Measurements from ENCODE around the gene CCDC15. TPM values are rescaled to one million over a fixed set of nuclear protein-coding genes. Genes with fewer than 3 reads are reported as not detected.

Gene CCDC15
- polyA plus RNA-seq, 2 of the 4 experiments (the other 2 are of a cell fraction), result 0.58 to 1.3 TPM

DNA sequence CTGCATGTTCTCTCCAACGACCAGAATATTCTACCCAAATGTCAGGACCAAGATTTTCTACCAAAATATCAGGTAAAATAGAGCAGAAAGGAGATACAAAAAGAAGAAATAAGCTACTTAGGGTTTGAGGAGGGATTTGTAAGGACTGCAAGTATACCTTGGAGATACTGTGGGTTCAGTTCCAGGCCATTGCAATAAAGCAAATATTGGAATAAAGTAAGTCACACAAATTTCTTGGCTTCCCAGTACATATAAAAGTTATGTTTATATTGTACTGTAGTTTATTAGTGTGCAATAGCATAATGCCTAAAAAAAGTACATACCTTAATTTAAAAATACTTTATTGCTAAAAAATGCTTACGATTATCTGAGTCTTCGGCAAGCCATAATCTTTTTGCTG lies 34.1 kb downstream of the CCDC15 start:
- Histone ChIP-seq H3K4me2 (no peak overlapping the region), H3K4me1 (no peaks in the 10 kb centered on the region), H3K9me3 (no peaks in the 10 kb centered on the region), H3K27ac (no peak overlapping the region), H3K4me3 (no peak overlapping the region)
- WGBS (ENCODE audit: missing lambda C conversion rate), result 68% methylated on average over 3 of the region's 3 CpGs
- DNase-seq (ENCODE audit: low read depth in 1 of 2, low spot score in 1 of 2) (no peak), FAIRE-seq (no peak), ATAC-seq (no peak)
- POLR2A ChIA-PET, result no interaction called here
- TF ChIP-seq JUNB (IDR thresholded peaks at IDR 0.05) (no peak), CHD2 (IDR thresholded peaks at IDR 0.05; ENCODE audit: low read length, partially characterized antibody) (no peak)
- TF ChIP-seq, protein P1, sequence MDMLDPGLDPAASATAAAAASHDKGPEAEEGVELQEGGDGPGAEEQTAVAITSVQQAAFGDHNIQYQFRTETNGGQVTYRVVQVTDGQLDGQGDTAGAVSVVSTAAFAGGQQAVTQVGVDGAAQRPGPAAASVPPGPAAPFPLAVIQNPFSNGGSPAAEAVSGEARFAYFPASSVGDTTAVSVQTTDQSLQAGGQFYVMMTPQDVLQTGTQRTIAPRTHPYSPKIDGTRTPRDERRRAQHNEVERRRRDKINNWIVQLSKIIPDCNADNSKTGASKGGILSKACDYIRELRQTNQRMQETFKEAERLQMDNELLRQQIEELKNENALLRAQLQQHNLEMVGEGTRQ (IDR thresholded peaks at IDR 0.05), result no peak
- CTCF ChIA-PET, result no interaction called here

DNA sequence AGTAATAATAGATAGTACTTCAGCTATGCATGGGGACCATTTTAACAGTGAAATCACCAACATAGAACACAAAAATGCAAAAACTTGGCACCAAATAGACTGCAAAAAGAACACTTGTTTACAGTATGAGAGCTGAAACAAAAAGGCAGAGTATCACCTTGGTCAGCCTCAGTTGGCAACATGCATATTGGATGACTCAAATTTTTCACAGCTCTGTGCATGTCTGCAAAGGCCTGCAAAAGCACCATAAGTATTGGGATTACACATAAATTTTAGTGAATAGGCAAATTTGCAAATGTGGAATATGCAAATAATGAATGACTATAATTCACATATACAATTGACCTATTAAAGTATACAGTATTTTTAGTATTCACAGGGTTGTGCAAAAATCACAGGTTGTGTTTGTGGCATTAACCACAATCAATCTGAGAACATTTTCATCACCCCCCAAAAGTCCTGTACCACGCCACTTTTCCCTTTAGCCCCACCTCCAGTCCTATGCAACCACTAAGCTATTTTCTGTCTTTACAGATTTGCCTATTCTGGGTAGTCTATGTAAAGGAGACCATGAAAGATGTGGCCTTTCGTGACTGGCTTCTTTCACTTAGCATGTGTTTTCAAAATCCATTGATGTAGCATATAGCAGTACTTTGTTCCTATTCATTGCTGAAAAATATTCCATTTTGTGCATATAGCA lies 47.2 kb downstream of the CCDC15 start:
- no peak for DNase-seq (ENCODE audit: low read depth in 1 of 2, low spot score in 1 of 2)
- Histone ChIP-seq H3K4me3 (no peak overlapping the region), H3K27ac (no peak overlapping the region), H3K4me1 (no peaks in the 10 kb centered on the region), H3K9me3 (no peaks in the 10 kb centered on the region), H3K4me2 (no peak overlapping the region)
- ATAC-seq, result no peak
- ChIA-PET POLR2A (no interaction called here), CTCF (interaction anchor here (0.6 to 1.1 kb wide), 2 partner anchors 135 to 141 kb away, joined by 3 to 4 read pairs; no protein-coding TSS in a partner anchor)
- WGBS (ENCODE audit: missing lambda C conversion rate), result 57% methylated on average over 2 of the region's 2 CpGs
- no peak for FAIRE-seq
- TF ChIP-seq EP300 (IDR thresholded peaks at IDR 0.05) (no peak), JUNB (IDR thresholded peaks at IDR 0.05) (no peak), HEYL (CRISPR knock-in tag; IDR thresholded peaks at IDR 0.05) (no peak), CHD4 (IDR thresholded peaks at IDR 0.05; ENCODE audit: borderline replicate concordance) (no peak), BHLHE40 (IDR thresholded peaks at IDR 0.05; ENCODE audit: low read depth, low read length) (no peak)
- TF ChIP-seq, protein P2, sequence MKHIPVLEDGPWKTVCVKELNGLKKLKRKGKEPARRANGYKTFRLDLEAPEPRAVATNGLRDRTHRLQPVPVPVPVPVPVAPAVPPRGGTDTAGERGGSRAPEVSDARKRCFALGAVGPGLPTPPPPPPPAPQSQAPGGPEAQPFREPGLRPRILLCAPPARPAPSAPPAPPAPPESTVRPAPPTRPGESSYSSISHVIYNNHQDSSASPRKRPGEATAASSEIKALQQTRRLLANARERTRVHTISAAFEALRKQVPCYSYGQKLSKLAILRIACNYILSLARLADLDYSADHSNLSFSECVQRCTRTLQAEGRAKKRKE (CRISPR knock-in tag; IDR thresholded peaks at IDR 0.05; ENCODE audit: low read depth), result no peak
- TF ChIP-seq, protein P3, sequence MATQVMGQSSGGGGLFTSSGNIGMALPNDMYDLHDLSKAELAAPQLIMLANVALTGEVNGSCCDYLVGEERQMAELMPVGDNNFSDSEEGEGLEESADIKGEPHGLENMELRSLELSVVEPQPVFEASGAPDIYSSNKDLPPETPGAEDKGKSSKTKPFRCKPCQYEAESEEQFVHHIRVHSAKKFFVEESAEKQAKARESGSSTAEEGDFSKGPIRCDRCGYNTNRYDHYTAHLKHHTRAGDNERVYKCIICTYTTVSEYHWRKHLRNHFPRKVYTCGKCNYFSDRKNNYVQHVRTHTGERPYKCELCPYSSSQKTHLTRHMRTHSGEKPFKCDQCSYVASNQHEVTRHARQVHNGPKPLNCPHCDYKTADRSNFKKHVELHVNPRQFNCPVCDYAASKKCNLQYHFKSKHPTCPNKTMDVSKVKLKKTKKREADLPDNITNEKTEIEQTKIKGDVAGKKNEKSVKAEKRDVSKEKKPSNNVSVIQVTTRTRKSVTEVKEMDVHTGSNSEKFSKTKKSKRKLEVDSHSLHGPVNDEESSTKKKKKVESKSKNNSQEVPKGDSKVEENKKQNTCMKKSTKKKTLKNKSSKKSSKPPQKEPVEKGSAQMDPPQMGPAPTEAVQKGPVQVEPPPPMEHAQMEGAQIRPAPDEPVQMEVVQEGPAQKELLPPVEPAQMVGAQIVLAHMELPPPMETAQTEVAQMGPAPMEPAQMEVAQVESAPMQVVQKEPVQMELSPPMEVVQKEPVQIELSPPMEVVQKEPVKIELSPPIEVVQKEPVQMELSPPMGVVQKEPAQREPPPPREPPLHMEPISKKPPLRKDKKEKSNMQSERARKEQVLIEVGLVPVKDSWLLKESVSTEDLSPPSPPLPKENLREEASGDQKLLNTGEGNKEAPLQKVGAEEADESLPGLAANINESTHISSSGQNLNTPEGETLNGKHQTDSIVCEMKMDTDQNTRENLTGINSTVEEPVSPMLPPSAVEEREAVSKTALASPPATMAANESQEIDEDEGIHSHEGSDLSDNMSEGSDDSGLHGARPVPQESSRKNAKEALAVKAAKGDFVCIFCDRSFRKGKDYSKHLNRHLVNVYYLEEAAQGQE (IDR thresholded peaks at IDR 0.05), result no peak
- TF ChIP-seq, protein P1 (IDR thresholded peaks at IDR 0.05), result no peak

DNA sequence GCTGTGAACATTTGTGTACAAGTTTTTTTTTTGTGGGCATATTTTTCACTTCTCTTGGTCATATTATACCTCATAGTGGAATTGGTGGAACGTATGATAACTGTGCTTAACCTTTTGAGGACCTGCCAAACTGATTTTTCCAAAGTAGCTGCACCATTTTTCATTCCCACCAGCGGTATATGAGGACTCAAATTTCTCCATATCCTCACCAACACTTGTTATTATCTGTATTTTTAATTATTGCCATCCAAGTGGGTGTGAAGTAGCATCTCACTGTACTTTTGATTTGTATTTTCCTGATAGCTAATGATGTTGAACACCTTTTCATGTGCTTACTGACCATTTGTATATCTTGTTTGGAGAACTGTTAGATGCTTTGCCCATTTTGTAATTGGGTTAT lies 47.8 kb downstream of the CCDC15 start:
- Histone ChIP-seq H3K4me2 (no peak overlapping the region), H3K9me3 (no peaks in the 10 kb centered on the region), H3K27ac (no peak overlapping the region), H3K4me3 (no peak overlapping the region), H3K4me1 (no peaks in the 10 kb centered on the region)
- FAIRE-seq (no peak), DNase-seq (ENCODE audit: low read depth in 1 of 2, low spot score in 1 of 2) (no peak), ATAC-seq (no peak)
- TF ChIP-seq CHD4 (IDR thresholded peaks at IDR 0.05; ENCODE audit: borderline replicate concordance), result no peak
- no peak for TF ChIP-seq NPAS2 (CRISPR knock-in tag; IDR thresholded peaks at IDR 0.05; ENCODE audit: borderline replicate concordance)
- TF ChIP-seq SREBF2 (IDR thresholded peaks at IDR 0.05), result no peak
- TF ChIP-seq, protein P4, sequence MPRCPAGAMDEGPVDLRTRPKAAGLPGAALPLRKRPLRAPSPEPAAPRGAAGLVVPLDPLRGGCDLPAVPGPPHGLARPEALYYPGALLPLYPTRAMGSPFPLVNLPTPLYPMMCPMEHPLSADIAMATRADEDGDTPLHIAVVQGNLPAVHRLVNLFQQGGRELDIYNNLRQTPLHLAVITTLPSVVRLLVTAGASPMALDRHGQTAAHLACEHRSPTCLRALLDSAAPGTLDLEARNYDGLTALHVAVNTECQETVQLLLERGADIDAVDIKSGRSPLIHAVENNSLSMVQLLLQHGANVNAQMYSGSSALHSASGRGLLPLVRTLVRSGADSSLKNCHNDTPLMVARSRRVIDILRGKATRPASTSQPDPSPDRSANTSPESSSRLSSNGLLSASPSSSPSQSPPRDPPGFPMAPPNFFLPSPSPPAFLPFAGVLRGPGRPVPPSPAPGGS (IDR thresholded peaks at IDR 0.05), result no peak
- TF ChIP-seq NFE2L2 (conservative IDR thresholded peaks at IDR 0.05; ENCODE audit: low read length), result no peak
- TF ChIP-seq FOSL2 (IDR thresholded peaks at IDR 0.05), result no peak
- TF ChIP-seq FOSL2 (CRISPR knock-in tag; IDR thresholded peaks at IDR 0.05), result no peak
- TF ChIP-seq PHF8 (IDR thresholded peaks at IDR 0.05; ENCODE audit: borderline replicate concordance, low read depth), result no peak
- no peak for TF ChIP-seq KDM1A (IDR thresholded peaks at IDR 0.05; ENCODE audit: low read depth)
- TF ChIP-seq, protein P5, sequence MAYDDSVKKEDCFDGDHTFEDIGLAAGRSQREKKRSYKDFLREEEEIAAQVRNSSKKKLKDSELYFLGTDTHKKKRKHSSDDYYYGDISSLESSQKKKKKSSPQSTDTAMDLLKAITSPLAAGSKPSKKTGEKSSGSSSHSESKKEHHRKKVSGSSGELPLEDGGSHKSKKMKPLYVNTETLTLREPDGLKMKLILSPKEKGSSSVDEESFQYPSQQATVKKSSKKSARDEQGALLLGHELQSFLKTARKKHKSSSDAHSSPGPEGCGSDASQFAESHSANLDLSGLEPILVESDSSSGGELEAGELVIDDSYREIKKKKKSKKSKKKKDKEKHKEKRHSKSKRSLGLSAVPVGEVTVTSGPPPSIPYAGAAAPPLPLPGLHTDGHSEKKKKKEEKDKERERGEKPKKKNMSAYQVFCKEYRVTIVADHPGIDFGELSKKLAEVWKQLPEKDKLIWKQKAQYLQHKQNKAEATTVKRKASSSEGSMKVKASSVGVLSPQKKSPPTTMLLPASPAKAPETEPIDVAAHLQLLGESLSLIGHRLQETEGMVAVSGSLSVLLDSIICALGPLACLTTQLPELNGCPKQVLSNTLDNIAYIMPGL (CRISPR knock-in tag; IDR thresholded peaks at IDR 0.05; ENCODE audit: borderline replicate concordance), result no peak
- TF ChIP-seq POLR2AphosphoS2 (conservative IDR thresholded peaks at IDR 0.05; ENCODE audit: low read length), result no peak
- no peak for TF ChIP-seq ZSCAN20 (CRISPR knock-in tag; IDR thresholded peaks at IDR 0.05)
- POLR2A ChIA-PET, result interaction anchor here (0.6 kb wide), 1 partner anchor 48 kb away, joined by 3 read pairs; the partner anchor contains the start of gene CCDC15
- WGBS (ENCODE audit: missing lambda C conversion rate), result 43% methylated on average over 2 of the region's 2 CpGs
- CTCF ChIA-PET, result no interaction called here
